Measurements from ENCODE around the gene TBC1D1.

The TBC1D1 gene

GRCh38 chr4:37928426-37929416 lies 37.8 kb downstream of the TBC1D1 start:
- DNase-seq (ENCODE audit: low read depth): no peak

GRCh38 chr4:37934096-37934495 lies 43.2 kb downstream of the TBC1D1 start:
- no peak for DNase-seq (ENCODE audit: low read depth)

GRCh38 chr4:37934609-37935008 lies 43.7 kb downstream of the TBC1D1 start:
- no peak for DNase-seq (ENCODE audit: low read depth)

GRCh38 chr4:37935026-37935425 lies 44.1 kb downstream of the TBC1D1 start:
- no peak for DNase-seq (ENCODE audit: low read depth)

- DNase-seq (ENCODE audit: low read depth): no peak
Observed at GRCh38 chr4:37936889-37937498, 46.1 kb downstream of the TBC1D1 start.

GRCh38 chr4:37938208-37938607 lies 47.3 kb downstream of the TBC1D1 start:
- no peak for DNase-seq (ENCODE audit: low read depth)

- DNase-seq (ENCODE audit: low read depth): no peak
Observed at GRCh38 chr4:37946503-37947179, 55.8 kb downstream of the TBC1D1 start.

- no peak for DNase-seq (ENCODE audit: low read depth)
Observed at GRCh38 chr4:37948542-37948941, 57.7 kb downstream of the TBC1D1 start.

GRCh38 chr4:37949636-37950426 lies 58.9 kb downstream of the TBC1D1 start:
- no peak for DNase-seq (ENCODE audit: low read depth)

- DNase-seq (ENCODE audit: low read depth): no peak
Observed at GRCh38 chr4:37951461-37952352, 60.8 kb downstream of the TBC1D1 start.

GRCh38 chr4:37953156-37953555 lies 62.3 kb downstream of the TBC1D1 start:
- no peak for DNase-seq (ENCODE audit: low read depth)

GRCh38 chr4:37953620-37954293 lies 62.9 kb downstream of the TBC1D1 start:
- DNase-seq (ENCODE audit: low read depth): no peak

GRCh38 chr4:37956941-37957340 lies 66.1 kb downstream of the TBC1D1 start:
- no peak for DNase-seq (ENCODE audit: low read depth)

- no peak for DNase-seq (ENCODE audit: low read depth)
Observed at GRCh38 chr4:37958932-37959331, 68.0 kb downstream of the TBC1D1 start.

- no peak for DNase-seq (ENCODE audit: low read depth)
Observed at GRCh38 chr4:37960098-37960497, 69.2 kb downstream of the TBC1D1 start, which contains the start of gene PTTG2. Gene PTTG2 (plus strand): TSS chr4:37960398. CDS start chr4:37960435, 37 bp downstream.

GRCh38 chr4:37960679-37961450 lies 70.0 kb downstream of the TBC1D1 start:
- DNase-seq (ENCODE audit: low read depth): no peak

GRCh38 chr4:37964734-37965457 lies 74.0 kb downstream of the TBC1D1 start:
- DNase-seq (ENCODE audit: low read depth): no peak

- no peak for DNase-seq (ENCODE audit: low read depth)
Observed at GRCh38 chr4:37966044-37966443, 75.2 kb downstream of the TBC1D1 start.

GRCh38 chr4:37967736-37968135 lies 76.9 kb downstream of the TBC1D1 start:
- DNase-seq (ENCODE audit: low read depth): no peak

Data from activated gamma-delta T cell treated with anti-CD3 and anti-CD28 coated beads, Interleukin-2, amount 50 U/mL, for 16 hours (primary cell).